Glomerular visceral epithelial cell (primary cell): ENCODE data around the gene CAMTA1.

Source experiments
- DNase-seq: peaks from one replicate; pipeline ENCODE4 v3.0.0-alpha.2; 2016; ENCODE audit errors: extremely low spot score

The CAMTA1 gene

DNA sequence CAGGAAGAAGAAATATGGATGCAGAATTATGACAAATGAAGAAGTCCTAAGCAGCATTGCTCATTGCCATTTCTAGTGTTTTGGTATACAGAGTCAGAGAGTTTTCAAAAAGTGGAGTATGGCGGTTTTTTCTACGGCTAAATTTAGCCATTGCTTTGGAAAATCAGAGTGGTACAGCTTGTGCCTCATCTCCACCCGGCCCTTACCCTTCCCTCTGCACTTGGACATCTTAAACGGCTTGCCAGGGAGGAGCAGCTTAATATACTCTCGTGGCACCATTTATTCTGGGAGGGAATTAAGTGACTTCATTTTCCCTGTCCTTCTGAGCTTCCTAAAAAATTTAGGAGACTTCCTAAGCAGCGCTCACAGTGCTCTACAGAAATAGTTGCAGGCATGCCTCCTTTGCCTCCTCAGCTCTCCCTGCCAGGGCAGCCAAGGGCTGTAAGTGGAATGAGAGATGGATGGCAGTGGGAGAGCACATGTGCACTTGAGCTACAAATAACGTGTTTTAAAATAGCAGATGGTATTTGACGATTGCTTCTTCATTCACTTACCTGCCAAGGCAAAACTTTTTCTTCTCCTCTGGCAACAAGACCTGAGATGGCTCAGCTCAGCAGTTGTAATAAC is 934.3 kb downstream of the CAMTA1 start:
- no peak for DNase-seq

DNA sequence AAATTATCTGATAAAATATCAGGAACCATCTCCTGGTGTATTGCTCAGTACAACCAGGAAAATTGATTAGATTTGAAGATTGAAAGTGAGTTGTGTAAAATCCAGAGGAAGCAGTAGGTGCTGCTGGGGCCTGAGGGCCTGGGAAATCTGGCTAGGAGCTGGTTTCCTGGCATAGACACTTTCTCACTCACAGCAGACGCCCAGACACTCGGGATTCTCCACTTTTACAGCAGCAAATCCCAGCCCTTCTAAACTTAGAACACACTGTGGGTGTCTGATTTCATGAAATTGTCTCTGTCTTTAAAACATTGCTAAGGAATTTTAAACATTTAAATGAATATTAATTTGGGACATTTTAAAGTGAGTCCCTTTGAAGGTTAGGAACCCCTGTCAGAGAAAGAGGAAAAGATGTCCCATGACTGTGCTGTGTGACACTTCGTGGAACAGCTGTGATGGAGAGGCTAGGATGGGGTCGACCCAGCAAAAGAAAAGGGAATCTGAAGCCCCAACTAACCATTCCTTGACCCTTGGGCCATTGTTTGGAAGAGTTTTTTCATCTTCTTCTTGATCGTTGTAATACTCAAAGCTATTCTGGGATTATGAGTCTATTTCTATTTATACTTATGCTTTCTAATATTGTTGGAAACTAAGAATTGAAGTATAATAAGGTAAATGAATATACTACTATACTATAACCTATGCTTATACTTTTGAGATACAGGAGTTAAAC is 936.9 kb downstream of the CAMTA1 start:
- DNase-seq, result no peak

DNA sequence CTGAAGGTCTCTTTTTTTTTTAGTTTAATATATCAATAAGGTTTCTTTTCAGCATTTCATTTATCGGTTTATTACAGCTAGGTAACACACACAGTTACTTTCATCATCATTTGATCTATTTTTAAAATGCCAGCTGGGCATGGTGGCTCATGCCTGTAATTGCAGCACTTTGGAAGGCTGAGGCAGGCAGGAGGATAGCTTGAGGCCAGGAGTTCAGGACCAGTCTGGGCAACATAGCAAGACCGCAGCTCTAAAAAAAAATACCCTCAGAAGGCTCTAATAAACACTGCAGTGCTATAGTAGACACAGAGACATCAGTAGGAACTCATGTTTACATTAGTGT is 937.4 kb downstream of the CAMTA1 start:
- DNase-seq, result no peak

DNA sequence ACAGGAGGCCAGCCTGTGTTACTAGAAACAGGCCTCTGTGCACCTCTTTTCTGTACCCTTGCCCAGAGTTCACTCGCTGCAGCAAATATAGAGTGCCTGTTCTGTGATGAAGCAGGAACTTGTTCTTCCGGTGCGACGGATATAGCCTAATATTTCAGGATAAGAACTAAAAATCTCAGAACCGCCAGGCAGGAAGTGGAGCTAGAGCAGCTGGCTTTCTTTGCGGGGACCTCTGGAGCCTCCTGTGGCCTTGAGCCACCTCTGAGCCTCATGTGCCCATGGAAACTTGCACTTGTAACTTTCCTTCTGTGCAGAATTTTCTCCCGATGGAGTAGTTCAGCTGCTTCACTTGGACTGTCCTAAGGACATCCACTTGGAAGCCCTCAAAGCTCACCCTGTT is 941.4 kb downstream of the CAMTA1 start:
- DNase-seq, result no peak

DNA sequence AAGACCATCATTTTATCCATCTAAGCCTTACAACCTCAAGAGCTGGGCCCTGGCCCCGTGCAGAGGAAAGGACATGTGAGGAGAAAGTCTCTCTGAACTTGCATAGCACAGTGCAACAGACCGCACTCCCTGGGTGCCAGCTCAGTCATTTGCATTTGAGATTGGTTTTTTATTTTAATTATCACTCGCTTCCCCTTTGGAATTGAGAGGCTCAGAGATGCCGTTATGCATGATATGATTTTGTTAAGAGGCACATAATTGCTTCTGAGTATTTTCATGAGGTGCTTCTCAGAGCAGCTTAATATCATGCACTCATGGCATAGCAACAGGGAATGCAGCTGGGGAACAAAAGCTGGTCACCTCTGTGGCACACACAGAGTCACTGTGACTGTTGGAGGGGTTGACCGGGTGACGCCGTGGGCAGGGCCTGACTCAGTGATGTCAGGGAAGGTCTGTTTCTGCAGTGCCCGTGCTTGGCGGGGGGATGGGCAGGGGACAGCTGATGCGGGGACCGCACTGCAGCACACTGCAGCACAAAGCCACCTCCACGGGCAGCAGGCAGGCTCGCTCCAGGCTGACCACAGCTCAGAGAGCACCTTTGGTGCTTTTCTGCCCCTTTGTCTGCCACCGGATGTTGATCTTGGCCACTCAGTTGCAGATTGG is 942.7 kb downstream of the CAMTA1 start:
- DNase-seq, result no peak

DNA sequence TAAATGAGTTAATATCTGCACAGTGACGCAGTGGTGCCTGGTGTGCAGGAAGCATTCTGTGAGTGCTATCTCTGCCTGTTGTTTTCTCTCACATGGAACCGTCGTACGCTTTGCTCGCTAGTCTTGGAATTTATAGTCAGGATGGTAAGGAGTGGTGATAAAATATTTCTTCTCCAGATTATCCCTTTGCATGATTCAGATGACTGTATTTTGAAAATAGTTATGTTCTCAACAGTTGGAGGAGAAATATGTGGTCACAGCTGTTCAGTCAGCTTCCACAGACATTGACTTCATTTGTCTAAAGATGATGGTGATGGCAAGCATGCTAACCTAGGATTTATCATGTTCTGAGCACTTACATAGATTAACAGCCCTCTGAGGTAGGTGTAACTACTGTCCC is 944.5 kb downstream of the CAMTA1 start:
- DNase-seq, result no peak

DNA sequence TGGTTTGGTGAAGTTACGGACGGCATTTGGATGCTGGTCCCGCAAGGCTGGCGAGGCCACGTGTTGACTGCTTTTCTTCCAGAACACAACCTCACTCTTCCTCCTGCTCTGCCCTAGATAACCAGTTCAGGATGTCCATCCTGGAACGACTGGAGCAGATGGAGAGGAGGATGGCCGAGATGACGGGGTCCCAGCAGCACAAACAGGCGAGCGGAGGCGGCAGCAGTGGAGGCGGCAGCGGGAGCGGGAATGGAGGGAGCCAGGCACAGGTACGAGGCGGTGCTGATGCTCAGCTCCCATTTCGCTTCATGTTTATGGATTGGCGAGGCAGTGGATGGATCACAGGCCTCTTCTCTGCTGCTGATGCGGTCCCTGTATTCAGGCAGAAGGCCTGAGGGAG is 947.1 kb downstream of the CAMTA1 start:
- DNase-seq, result no peak

DNA sequence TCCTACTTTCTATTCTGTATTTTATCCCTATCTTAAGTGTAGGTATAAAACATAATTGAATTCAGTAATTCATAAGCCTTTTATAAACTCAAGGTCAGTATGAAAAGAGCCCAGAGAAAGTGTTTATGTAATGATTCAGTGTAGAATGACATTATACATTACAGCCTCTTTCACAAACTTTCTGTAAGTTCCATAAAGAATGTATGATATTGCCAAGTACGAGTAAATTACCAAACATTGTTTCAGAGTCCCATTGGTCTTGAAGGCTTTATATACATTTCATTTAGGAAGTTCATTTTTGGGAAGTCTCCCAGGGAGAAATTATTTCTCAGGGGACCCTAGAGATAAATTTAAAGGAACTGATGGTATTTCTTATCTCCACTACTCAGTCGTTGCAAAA is 948.0 kb downstream of the CAMTA1 start:
- DNase-seq, result no peak

DNA sequence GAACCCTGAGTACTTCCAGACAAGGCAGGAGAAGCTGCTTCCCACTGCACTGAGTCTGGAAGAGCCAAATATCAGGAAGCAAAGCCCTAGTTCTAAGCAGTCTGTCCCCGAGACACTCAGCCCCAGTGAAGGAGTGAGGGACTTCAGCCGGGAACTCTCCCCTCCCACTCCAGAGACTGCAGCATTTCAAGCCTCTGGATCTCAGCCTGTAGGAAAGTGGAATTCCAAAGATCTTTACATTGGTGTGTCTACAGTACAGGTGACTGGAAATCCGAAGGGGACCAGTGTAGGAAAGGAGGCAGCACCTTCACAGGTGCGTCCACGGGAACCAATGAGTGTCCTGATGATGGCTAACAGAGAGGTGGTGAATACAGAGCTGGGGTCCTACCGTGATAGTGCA is 952.8 kb downstream of the CAMTA1 start:
- DNase-seq, result no peak

DNA sequence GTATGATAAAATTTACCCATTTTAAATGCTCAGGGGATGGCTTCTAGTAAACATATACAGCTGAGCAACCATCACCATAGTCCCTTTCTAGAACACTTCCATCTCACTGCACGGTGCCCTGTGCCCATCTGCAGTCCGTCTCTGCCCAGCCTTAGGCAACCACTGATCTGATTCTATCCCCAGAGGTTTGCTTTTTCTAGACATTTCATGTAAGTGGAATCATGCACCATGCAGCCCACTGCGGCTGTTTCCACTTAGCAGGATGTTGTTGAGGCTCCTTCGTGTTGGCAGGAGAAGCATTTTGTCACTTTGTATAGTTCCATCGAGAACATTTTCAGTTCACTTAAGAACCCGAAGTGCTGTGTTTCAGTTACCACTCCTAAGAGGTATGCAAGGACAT is 958.1 kb downstream of the CAMTA1 start:
- no peak for DNase-seq

DNA sequence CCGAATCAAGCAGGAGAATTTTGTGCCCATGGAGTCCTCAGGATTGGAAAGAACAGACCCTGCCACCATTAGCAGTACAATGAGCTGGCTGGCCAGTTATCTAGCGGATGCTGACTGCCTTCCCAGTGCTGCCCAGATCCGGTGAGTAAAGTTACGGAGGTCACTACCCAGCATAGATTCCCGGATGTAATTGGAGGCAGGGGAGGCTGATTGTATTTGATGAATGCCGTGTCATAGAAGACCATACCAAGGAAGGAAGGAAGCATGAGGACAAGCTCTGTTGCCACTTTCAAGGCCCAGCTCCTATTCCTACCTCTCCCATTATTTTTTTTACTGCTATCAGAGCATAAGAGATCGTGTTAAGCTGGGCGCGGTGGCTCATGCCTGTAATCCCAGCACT is 959.6 kb downstream of the CAMTA1 start:
- no peak for DNase-seq

DNA sequence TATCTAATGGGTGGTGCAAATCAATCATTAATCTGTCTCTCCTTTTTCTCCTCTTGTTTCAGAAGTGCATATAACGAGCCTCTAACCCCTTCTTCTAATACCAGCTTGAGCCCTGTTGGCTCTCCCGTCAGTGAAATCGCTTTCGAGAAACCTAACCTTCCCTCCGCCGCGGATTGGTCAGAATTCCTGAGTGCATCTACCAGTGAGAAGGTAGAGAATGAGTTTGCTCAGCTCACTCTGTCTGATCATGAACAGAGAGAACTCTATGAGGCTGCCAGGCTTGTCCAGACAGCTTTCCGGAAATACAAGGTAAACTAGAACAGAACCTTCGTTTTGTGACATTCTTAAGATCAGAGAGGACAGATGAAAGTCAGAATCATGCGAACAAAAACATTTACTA is 960.5 kb downstream of the CAMTA1 start:
- DNase-seq, result no peak

DNA sequence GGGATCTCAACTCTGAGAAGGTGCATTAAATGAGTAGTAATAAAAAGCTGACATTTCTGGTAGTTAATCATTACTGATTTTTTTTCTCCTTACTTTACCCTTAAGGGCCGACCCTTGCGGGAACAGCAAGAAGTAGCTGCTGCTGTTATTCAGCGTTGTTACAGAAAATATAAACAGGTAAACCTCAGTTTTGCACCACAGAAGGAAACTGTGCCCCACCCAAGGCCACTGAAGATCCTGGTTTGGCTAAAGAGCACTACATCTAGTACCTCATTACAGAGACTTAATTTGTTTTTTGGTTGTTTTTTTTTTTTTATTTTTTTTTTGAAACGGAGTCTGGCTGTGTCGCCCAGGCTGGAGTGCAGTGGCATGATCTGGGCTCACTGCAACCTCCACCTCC is 962.4 kb downstream of the CAMTA1 start:
- no peak for DNase-seq

DNA sequence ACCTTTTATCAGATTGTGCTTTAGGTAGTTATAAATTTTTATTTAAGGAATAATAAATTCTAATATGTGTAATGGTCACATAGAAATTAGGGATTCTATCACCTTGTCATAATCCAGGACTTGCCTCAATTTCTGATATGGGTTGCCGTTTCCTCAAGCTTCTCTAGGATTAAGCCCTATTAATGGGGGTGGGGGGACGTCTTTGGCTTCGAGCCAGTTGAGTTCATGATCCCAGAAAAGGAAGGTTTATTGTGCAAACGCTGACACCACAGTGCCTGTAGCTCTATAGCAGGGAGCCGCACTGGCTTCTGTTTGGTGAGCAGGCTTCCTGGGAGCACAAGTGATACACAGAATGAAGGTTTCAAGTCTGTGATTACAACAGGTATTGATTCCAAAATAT is 963.9 kb downstream of the CAMTA1 start:
- no peak for DNase-seq

DNA sequence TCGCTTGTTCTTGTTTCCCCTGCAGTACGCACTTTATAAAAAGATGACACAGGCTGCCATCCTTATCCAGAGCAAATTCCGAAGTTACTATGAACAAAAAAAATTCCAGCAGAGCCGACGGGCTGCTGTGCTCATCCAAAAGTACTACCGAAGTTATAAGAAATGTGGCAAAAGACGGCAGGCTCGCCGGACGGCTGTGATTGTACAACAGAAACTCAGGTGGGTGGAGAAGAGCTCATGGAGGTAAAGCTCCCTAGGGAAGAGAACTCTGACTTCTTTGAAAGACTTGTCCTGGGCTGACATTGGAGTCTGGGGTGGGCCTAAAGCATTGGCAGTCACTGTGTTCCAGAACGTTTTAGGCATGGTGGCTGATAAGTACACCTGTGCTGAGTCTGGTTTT is 965.9 kb downstream of the CAMTA1 start:
- DNase-seq, result no peak

DNA sequence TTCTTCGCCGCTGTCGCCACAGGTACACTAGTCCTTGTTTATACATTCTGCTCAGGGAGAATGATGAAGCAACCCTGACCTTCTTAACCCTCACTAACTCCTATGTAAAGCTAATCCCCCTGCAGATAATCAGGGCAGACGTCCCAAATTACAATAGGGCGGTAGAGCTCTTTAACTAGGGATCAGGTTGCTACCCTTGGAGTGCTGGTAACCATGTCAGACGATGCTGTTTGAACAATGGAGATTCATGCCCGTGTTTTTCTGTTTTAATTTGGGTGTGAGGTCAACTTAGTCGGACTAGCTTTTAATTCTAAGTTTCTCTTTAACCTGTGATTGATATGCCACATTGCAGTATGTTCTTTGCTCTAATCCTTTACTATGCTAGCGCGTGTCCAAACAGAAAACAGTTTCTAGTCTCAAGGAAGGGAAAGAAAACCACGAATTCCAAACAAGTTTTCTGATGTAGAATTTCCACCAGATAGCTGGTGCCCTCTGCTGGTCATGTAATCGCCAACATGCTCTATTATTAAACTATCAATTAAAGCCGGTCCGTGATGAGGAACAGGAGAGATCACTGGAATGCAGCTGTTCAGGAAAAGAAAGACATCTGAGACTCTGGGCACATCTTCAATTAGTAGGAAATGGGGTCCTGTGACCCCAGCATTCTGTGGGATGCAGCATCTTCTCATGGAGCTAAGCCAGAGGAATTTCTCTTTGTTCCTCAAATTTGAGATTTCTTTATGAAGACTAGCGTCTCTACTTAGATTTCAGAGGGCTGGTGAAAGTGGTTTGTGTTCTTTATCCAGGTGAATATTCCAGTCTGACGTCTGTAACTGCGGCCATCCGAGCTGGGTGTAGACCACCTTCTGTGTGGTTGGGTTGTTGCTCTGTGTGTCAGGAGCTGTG is 967.5 kb downstream of the CAMTA1 start:
- DNase-seq, result peak; percentile 54

DNA sequence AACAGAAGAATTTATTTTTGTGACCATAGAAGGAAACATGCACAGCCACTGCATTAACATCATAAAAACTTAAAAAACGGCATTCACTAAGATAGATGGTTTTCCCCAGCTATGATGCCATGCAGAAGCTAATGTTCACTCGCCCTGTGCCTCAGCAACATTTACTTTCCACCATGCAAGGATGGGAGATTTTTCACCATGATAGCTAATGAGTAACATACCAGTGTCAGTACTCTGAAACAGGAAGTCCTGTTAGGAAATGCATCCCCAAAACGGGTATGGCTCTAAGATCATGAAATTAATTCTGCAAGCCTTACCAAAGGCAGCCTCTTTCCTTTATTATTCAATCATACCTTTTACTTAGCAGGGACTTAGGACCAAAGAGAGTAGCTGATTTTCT is 968.4 kb downstream of the CAMTA1 start:
- DNase-seq, result no peak

DNA sequence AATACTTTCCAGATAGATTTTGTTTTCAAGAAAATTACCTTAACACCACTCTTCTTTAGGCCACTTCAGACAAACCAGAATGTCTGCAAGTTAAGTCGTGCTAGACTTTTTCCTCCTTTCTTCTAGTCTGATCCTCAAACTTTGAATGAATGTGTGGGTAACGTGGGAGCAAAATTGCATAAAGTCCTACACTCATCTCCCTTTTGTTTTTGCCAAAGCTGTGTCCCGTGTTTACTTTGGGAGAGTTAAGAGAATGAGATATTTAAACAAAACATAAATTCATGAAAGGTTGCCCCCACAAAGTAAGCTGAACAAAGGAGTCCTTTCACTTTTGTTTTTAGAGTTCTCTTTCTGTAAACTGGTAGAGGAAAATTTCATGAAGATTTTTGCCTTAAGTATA is 969.0 kb downstream of the CAMTA1 start:
- DNase-seq, result no peak

DNA sequence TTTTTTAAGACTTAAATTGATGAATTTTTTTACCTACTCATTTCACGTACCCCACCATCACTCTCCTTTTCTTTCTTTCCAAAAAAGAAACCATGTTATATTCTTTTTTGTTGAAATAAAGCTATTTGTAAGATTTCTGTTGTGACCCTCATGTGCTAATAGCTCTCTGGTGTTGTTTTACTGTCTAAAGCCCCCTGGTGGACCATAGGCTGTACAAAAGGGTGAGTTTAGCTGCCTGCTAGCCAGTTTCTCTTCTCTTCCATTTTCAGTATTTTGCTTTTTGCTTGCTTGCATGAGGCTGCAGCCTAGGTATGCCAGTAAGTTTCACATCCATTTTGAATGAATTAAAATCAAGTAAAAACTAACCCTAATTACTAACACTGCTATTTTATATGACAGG is 970.2 kb downstream of the CAMTA1 start:
- peak; percentile 5 for DNase-seq

DNA sequence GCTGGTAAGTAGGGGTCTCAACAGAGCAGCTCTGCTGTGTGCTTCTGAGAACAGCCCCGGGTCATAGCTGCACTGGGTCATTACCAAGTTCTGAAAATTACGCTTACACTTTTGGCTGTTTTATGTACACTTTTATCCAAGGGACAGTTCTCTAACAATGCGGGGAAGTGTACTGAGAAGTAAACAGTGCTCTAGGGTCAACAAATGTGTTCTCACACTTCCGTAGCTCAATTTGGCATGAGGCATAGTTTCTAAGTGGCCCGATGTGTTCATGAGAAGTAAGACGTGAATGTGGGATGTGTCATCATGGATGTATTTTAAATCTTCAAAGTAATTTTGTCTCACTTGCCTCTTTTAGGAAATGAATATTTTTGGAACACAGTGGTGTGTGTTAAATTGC is 975.0 kb downstream of the CAMTA1 start:
- no peak for DNase-seq

DNA sequence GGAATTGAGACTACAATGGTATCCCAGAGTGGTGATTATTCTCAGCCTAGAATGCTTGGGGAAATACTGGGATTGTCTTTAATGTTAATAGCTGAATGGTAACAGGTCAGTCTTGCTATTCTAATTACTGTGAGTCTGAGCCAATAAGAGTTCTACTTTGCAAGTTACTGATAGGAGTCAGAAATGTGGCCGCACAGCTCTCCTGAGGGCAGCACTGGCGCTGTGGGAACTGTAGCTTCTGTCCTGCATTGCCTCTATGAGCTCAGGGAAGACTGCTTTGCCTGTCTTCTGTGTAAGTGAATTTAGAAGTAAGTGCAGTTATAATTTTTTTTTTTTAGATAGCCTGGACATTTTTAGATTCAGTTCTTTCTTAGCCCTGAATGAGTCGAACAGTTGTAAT is 975.8 kb downstream of the CAMTA1 start:
- DNase-seq, result no peak

DNA sequence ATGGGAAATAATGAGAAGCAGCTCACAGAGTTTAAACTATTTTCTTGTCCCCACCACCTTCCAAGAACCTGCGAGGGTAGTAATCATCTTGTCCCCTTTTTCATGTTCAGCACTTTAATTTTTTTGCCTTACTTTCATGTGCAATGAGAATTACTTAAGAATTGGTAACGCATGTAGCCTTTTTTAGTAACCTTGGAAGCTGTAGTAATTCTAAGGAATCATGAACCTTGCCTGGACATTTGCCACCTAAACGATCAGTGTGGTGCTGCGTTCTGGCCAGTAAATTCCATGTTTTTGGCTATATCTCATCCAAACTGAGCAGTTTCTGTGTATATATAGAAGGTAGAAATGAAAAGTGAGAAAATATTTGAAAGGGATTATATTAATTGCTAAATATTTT is 981.9 kb downstream of the CAMTA1 start:
- no peak for DNase-seq
